Endometrial microvascular endothelial cells (primary cell): Measurements from ENCODE around the gene LRFN5. TPM values are rescaled to one million over a fixed set of nuclear protein-coding genes. Genes with fewer than 3 reads are reported as not detected.
"Not testable (repeated sequence)": the region's sequence is repeated elsewhere in the genome, so short reads cannot be mapped to it uniquely, and the experiment has no call there.

Source experiments
- in situ Hi-C: cut with HindIII; loops from 2 replicates; pipeline ENCODE4 v1.10.0; 2017; ENCODE audit warnings: low sequenced_read_pairs, low pct_unique_long_range_greater_than_20kb; ENCODE audit errors: inconsistent ontology term
- total RNA-seq: library from RNA; depleted of rRNA; stranded (reverse); fragments of >200 nt; gene quantifications from one replicate; pipeline ENCODE4 v1.2.3, GENCODE V29; 2015; ENCODE audit errors: inconsistent ontology term

LRFN5 gene
- total RNA-seq, 1 donor from 2014 or later = not detected

GRCh38 chr14:41865894-41866293 is 259.2 kb downstream of the LRFN5 start:
- in situ Hi-C loops = no loop called here

- in situ Hi-C loops = no loop called here
Observed at GRCh38 chr14:41868396-41868795, 261.7 kb downstream of the LRFN5 start.

GRCh38 chr14:41872931-41873685 is 266.4 kb downstream of the LRFN5 start:
- in situ Hi-C loops = no loop called here

GRCh38 chr14:41873686-41874317 is 267.1 kb downstream of the LRFN5 start:
- in situ Hi-C loops = no loop called here

- in situ Hi-C loops = no loop called here
Observed at GRCh38 chr14:41875116-41875515, 268.4 kb downstream of the LRFN5 start.

- in situ Hi-C loops = no loop called here
Observed at GRCh38 chr14:41878321-41878720, 271.6 kb downstream of the LRFN5 start.

GRCh38 chr14:41891624-41892023 is 284.9 kb downstream of the LRFN5 start:
- in situ Hi-C loops = no loop called here

GRCh38 chr14:41899416-41899815 is 292.7 kb downstream of the LRFN5 start:
- in situ Hi-C loops = no loop called here

GRCh38 chr14:41900644-41901043 is 294.0 kb downstream of the LRFN5 start:
- in situ Hi-C loops = no loop called here

- in situ Hi-C loops = no loop called here
Observed at GRCh38 chr14:41901089-41901488, 294.4 kb downstream of the LRFN5 start.

GRCh38 chr14:41905394-41905964 is 298.8 kb downstream of the LRFN5 start:
- in situ Hi-C loops = no loop called here

- in situ Hi-C loops = not testable (repeated sequence)
Observed at GRCh38 chr14:41911155-41911554, 304.5 kb downstream of the LRFN5 start.

- in situ Hi-C loops = no loop called here
Observed at GRCh38 chr14:41913398-41913797, 306.7 kb downstream of the LRFN5 start.

GRCh38 chr14:41915732-41916131 is 309.1 kb downstream of the LRFN5 start:
- in situ Hi-C loops = no loop called here

- in situ Hi-C loops = no loop called here
Observed at GRCh38 chr14:41916313-41916712, 309.6 kb downstream of the LRFN5 start.

- in situ Hi-C loops = no loop called here
Observed at GRCh38 chr14:41925409-41925808, 318.7 kb downstream of the LRFN5 start.

- in situ Hi-C loops = no loop called here
Observed at GRCh38 chr14:41950428-41951151, 343.9 kb downstream of the LRFN5 start.
